Measurements from ENCODE around the gene MAST3. TPM values are rescaled to one million over a fixed set of nuclear protein-coding genes. Genes with fewer than 3 reads are reported as not detected.
A peak's percentile ranks its signal among the peaks of the same experiment; 100 is the strongest.

Gene MAST3
- total RNA-seq, 1 donor from 2014 or later, result 13.4 TPM

DNA sequence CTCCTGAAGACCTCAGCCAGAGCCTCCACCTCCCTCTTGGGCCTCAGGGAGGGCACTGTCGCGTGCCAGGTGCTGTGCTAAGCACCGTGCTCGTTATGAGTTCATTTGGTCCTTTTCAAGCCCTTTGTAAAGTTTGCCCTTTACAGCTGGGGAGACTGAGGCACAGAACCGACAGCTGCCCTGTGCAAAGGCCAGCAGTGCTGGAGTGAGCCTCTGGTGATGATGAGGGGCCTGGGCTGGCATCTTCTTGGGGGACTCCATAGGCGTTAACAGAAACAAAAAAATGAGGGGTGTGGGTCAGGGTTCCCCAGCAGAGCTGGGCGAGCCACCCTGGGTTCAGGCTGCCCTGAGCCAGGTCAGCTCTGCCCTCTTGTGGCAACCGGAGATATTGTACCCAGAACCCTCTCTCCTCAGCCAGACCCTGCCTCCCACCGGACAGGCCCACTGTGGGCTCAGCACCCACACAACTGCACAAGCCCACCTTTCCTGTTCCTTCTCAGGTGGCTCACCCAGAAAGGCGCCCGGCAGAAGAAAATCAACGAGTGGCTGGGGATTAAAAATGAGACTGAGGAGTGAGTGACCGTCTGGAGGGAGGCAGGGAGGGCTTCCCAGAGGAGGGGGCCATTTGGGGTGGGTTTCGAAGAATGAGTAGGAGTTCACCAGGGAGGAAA lies 70.5 kb downstream of the MAST3 start:
- no peaks in the 10 kb centered on the region for H3K9me3 Mint-ChIP-seq
- H3K36me3 Mint-ChIP-seq (ENCODE audit: low read depth), result peaks cover 10% of the 10 kb centered on the region
- H3K4me1 Mint-ChIP-seq, result no peaks in the 10 kb centered on the region
- H3K27ac Mint-ChIP-seq (ENCODE audit: unreplicated experiment), result no peak overlapping the region
- peak overlapping the region; percentile 41 for H3K4me3 Mint-ChIP-seq
- peaks cover 5% of the 10 kb centered on the region for H3K27me3 Mint-ChIP-seq (ENCODE audit: low read depth)
- TF ChIP-seq, protein P1, sequence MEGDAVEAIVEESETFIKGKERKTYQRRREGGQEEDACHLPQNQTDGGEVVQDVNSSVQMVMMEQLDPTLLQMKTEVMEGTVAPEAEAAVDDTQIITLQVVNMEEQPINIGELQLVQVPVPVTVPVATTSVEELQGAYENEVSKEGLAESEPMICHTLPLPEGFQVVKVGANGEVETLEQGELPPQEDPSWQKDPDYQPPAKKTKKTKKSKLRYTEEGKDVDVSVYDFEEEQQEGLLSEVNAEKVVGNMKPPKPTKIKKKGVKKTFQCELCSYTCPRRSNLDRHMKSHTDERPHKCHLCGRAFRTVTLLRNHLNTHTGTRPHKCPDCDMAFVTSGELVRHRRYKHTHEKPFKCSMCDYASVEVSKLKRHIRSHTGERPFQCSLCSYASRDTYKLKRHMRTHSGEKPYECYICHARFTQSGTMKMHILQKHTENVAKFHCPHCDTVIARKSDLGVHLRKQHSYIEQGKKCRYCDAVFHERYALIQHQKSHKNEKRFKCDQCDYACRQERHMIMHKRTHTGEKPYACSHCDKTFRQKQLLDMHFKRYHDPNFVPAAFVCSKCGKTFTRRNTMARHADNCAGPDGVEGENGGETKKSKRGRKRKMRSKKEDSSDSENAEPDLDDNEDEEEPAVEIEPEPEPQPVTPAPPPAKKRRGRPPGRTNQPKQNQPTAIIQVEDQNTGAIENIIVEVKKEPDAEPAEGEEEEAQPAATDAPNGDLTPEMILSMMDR (conservative IDR thresholded peaks at IDR 0.05), result peak; percentile 76
- peak; percentile 61 for DNase-seq (ENCODE audit: low read depth, low spot score)

DNA sequence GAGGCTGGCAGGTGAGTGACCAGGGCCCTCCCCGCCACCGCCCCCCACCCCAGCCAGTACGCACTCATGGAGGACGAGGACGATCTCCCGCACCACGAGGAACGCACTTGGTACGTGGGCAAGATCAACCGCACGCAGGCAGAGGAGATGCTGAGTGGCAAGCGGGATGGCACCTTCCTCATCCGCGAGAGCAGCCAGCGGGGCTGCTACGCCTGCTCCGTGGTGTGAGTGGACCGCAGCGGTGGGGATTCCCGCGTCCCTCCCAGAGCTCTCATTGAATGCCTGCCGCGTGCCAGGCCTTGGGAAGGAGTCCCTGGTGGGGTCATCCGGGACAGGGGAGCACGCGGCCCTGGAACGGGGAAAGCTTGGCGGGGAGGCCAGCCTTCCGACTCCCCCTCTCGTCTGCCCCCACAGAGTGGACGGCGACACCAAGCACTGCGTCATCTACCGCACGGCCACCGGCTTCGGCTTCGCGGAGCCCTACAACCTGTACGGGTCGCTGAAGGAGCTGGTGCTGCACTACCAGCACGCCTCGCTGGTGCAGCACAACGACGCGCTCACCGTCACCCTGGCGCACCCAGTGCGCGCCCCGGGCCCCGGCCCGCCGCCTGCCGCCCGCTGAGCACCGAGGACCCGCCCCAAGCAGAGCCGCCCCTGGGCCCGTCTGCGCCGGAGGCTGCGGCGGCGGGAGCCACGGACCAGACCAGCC lies 71.2 kb downstream of the MAST3 start:
- Mint-ChIP-seq H3K9me3 (no peaks in the 10 kb centered on the region), H3K4me3 (no peak overlapping the region), H3K36me3 (ENCODE audit: low read depth) (peaks cover 8% of the 10 kb centered on the region), H3K4me1 (peaks cover 1% of the 10 kb centered on the region), H3K27me3 (ENCODE audit: low read depth) (peaks cover 12% of the 10 kb centered on the region), H3K27ac (ENCODE audit: unreplicated experiment) (no peak overlapping the region)
- DNase-seq (ENCODE audit: low read depth, low spot score), result no peak
- TF ChIP-seq, protein P1 (conservative IDR thresholded peaks at IDR 0.05), result no peak

DNA sequence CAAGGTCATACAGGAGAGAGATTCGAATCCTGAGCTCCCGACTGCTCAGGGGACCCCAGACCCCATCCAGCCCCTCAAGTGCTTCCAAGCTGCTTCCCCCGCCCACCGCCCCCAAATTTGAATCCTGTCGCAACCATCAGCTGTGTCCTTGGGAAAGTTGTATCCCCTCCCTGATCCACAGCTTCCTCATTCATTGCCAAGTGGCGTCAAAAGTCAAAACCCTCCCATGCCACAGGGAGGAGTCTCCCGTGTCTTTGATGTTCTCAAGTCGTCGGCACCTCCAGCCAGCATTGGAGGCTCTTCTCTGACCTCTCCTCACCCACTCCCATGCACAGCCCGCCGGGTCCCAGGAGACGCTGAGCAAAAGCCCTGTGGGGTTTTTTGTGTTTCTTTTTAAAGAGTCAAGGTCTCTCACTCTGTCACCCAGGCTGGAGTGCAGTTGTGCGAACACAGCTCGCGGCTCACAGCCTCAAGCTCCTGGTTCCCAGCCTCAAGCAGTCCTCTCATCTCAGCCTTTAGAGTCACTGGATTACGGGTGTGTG lies 73.2 kb downstream of the MAST3 start:
- Mint-ChIP-seq H3K27ac (ENCODE audit: unreplicated experiment) (no peak overlapping the region), H3K4me3 (no peak overlapping the region), H3K9me3 (no peaks in the 10 kb centered on the region), H3K4me1 (peaks cover 7% of the 10 kb centered on the region), H3K36me3 (ENCODE audit: low read depth) (peaks cover 8% of the 10 kb centered on the region), H3K27me3 (ENCODE audit: low read depth) (peaks cover 30% of the 10 kb centered on the region)
- DNase-seq (ENCODE audit: low read depth, low spot score), result no peak
- TF ChIP-seq, protein P1 (conservative IDR thresholded peaks at IDR 0.05), result no peak

DNA sequence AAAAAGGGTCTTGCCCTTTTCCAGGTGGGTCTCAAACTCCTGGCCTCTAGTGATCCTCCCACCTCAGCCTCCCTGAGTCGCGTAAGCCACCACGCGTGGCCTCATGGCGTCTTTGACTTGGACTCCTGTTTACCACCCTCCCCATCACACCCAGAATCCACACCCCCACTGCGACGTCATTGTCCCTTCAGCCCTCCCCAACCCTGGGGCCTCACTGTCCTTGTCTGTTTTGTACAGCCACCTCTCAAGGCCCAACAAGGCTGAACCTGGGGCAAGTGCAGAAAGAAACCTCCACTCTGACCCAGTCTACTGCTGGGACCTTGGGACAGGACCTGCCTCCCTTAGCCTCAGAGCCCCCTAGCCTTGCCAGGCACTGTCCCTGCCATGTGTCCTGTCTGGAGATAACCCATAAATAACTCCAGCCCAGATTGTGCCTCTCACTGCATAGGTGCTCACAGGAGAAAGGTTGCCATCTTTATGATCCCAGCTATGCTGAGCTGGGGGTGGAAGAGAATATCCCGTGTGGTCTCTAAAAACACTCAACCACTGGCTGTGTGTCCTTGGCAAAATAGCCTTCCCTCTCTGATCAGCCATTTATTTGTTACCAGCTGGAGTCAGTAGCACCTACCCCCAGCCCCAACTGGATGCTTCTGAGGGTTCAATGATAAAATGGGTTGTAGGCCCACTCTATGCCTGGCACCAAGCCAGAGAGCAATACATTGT lies 74.2 kb downstream of the MAST3 start:
- peaks cover 7% of the 10 kb centered on the region for H3K4me1 Mint-ChIP-seq
- H3K27me3 Mint-ChIP-seq (ENCODE audit: low read depth), result peaks cover 37% of the 10 kb centered on the region
- TF ChIP-seq, protein P1 (conservative IDR thresholded peaks at IDR 0.05), result no peak
- DNase-seq (ENCODE audit: low read depth, low spot score), result no peak
- peaks cover 8% of the 10 kb centered on the region for H3K36me3 Mint-ChIP-seq (ENCODE audit: low read depth)
- H3K27ac Mint-ChIP-seq (ENCODE audit: unreplicated experiment), result no peak overlapping the region
- no peak overlapping the region for H3K4me3 Mint-ChIP-seq
- H3K9me3 Mint-ChIP-seq, result no peaks in the 10 kb centered on the region

DNA sequence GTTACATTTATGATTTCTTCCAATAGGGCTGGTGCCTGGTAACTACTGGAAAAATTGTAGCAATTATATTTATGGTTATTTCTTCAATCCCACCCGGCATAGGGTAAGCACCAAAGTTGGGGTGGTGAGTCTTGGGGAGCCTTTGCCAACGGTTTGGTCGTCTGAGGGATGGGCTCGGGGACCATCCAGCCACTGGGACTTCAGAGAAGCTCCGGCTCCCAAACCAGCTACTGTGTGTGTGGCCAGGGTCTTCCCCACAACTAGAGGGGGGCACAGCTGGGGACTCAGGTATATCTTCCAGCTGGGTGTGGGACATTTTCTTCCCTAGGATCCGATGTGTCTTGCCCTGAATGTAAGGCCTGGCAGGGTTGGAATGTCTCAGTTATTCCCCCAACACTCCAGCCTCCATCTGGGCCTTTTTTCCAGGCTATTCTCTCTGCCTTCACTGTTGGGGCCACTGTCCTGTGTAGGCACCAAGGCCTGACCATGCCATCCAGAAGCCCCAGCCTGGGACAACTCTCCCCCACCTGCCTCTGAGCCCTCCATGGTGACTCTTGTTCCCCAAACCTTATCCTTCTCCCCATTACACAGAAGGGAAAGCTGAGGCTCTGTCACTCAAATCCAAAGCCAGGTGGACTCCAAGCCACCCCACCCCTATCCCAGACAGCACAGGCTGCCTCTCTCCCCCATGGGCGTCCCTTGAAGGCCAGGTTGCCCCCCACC lies 74.9 kb downstream of the MAST3 start:
- H3K27ac Mint-ChIP-seq (ENCODE audit: unreplicated experiment), result no peak overlapping the region
- H3K27me3 Mint-ChIP-seq (ENCODE audit: low read depth), result peaks cover 43% of the 10 kb centered on the region
- H3K36me3 Mint-ChIP-seq (ENCODE audit: low read depth), result peaks cover 8% of the 10 kb centered on the region
- DNase-seq (ENCODE audit: low read depth, low spot score), result no peak
- TF ChIP-seq, protein P1 (conservative IDR thresholded peaks at IDR 0.05), result no peak
- no peaks in the 10 kb centered on the region for H3K9me3 Mint-ChIP-seq
- H3K4me1 Mint-ChIP-seq, result peaks cover 7% of the 10 kb centered on the region
- H3K4me3 Mint-ChIP-seq, result no peak overlapping the region
